Type B pancreatic cell (in vitro differentiated cells): Measurements from ENCODE around the gene PTPRT. TPM values are rescaled to one million over a fixed set of nuclear protein-coding genes. Genes with fewer than 3 reads are reported as not detected.
A peak's percentile ranks its signal among the peaks of the same experiment; 100 is the strongest.

ENCODE experiments used
- DNase-seq: peaks from one replicate; pipeline ENCODE4 v3.0.0; 2021; ENCODE audit warnings: mixed read lengths; ENCODE audit not compliant: unreplicated experiment; ENCODE audit errors: extremely low spot score
- H3K27ac Mint-ChIP-seq: 2 replicates; pipeline ENCODE4 v1.8.0; 2021; ENCODE audit warnings: mild to moderate bottlenecking, mixed read lengths
- H3K27me3 Mint-ChIP-seq: 2 replicates; pipeline ENCODE4 v1.8.0; 2021; ENCODE audit warnings: mixed read lengths
- H3K36me3 Mint-ChIP-seq: 2 replicates; pipeline ENCODE4 v1.8.0; 2021; ENCODE audit warnings: mixed read lengths
- H3K4me1 Mint-ChIP-seq: one replicate; pipeline ENCODE4 v1.8.0; 2021; ENCODE audit warnings: mixed read lengths; ENCODE audit not compliant: unreplicated experiment
- H3K4me3 Mint-ChIP-seq: 2 replicates; pipeline ENCODE4 v1.8.0; 2021; ENCODE audit warnings: mild to moderate bottlenecking, mixed read lengths
- H3K9me3 Mint-ChIP-seq: 2 replicates; pipeline ENCODE4 v1.8.0; 2021; ENCODE audit warnings: mixed read lengths
- CTCF ChIP-seq: fragments of 200-600 bp; sonication (generic); conservative IDR thresholded peaks from 2 replicates; pipeline ENCODE4 v1.5.0; 2021; ENCODE audit warnings: antibody characterized with exemption, mild to moderate bottlenecking
- total RNA-seq: library from RNA; stranded (reverse); gene quantifications from 2 replicates; pipeline ENCODE4 v1.2.1, GENCODE V29; 2021; ENCODE audit warnings: low replicate concordance

The PTPRT gene
- total RNA-seq, 1 donor from 2014 or later: 7.0 TPM

GRCh38 chr20:42051921-42052320 is 1137.8 kb downstream of the PTPRT start:
- no peak for TF ChIP-seq CTCF
- H3K27me3 Mint-ChIP-seq: peaks cover 9% of the 10 kb centered on the region
- no peaks in the 10 kb centered on the region for H3K4me1 Mint-ChIP-seq
- no peak overlapping the region for H3K27ac Mint-ChIP-seq
- H3K9me3 Mint-ChIP-seq: no peaks in the 10 kb centered on the region
- no peaks in the 10 kb centered on the region for H3K36me3 Mint-ChIP-seq
- H3K4me3 Mint-ChIP-seq: no peak overlapping the region
- DNase-seq: no peak

- H3K36me3 Mint-ChIP-seq: no peaks in the 10 kb centered on the region
- H3K9me3 Mint-ChIP-seq: no peaks in the 10 kb centered on the region
- no peaks in the 10 kb centered on the region for H3K4me1 Mint-ChIP-seq
- no peak overlapping the region for H3K27ac Mint-ChIP-seq
- H3K4me3 Mint-ChIP-seq: no peak overlapping the region
- H3K27me3 Mint-ChIP-seq: peaks cover 2% of the 10 kb centered on the region
- TF ChIP-seq CTCF: no peak
- no peak for DNase-seq
Observed at GRCh38 chr20:42046371-42047085, 1143.2 kb downstream of the PTPRT start.

- no peak overlapping the region for H3K27ac Mint-ChIP-seq
- H3K36me3 Mint-ChIP-seq: no peaks in the 10 kb centered on the region
- no peak for DNase-seq
- TF ChIP-seq CTCF: no peak
- peaks cover 5% of the 10 kb centered on the region for H3K4me1 Mint-ChIP-seq
- H3K27me3 Mint-ChIP-seq: no peaks in the 10 kb centered on the region
- H3K4me3 Mint-ChIP-seq: no peak overlapping the region
- no peaks in the 10 kb centered on the region for H3K9me3 Mint-ChIP-seq
Observed at GRCh38 chr20:42043921-42044320, 1145.8 kb downstream of the PTPRT start.

- Mint-ChIP-seq H3K4me1 (peaks cover 5% of the 10 kb centered on the region), H3K27me3 (peaks cover 4% of the 10 kb centered on the region), H3K9me3 (no peaks in the 10 kb centered on the region), H3K36me3 (no peaks in the 10 kb centered on the region), H3K4me3 (no peak overlapping the region), H3K27ac (no peak overlapping the region)
- DNase-seq: no peak
- peak; percentile 66 for TF ChIP-seq CTCF
Observed at GRCh38 chr20:42041000-42041565, 1148.6 kb downstream of the PTPRT start.

GRCh38 chr20:42027746-42028268 is 1161.9 kb downstream of the PTPRT start:
- Mint-ChIP-seq H3K4me3 (no peak overlapping the region), H3K27me3 (no peaks in the 10 kb centered on the region), H3K4me1 (no peaks in the 10 kb centered on the region), H3K9me3 (no peaks in the 10 kb centered on the region), H3K36me3 (no peaks in the 10 kb centered on the region), H3K27ac (no peak overlapping the region)
- peak; percentile 38 for TF ChIP-seq CTCF
- DNase-seq: no peak
